H7 (cell line): ENCODE results near the gene SLC12A7. TPM values are rescaled to one million over a fixed set of nuclear protein-coding genes. Genes with fewer than 3 reads are reported as not detected.

Source experiments
- DNase-seq: peaks from one replicate; pipeline ENCODE4 v3.0.0; 2012
- H3K27me3 ChIP-seq: 2 replicates; pipeline ENCODE4 v1.6.0; 2011; ENCODE audit warnings: mild to moderate bottlenecking, low read length; ENCODE audit not compliant: control insufficient read depth, insufficient read depth
- H3K36me3 ChIP-seq: replicated peaks from 2 replicates; pipeline ENCODE4 v1.5.1; 2011; ENCODE audit warnings: low read length; ENCODE audit not compliant: control insufficient read depth, insufficient read depth
- H3K4me3 ChIP-seq: 2 replicates; pipeline ENCODE4 v1.5.1; 2011; ENCODE audit warnings: low read depth, mild to moderate bottlenecking, control low read depth, low read length, moderate library complexity; ENCODE audit not compliant: insufficient read depth
- total RNA-seq: library from RNA; depleted of rRNA; stranded (reverse); fragments of >200 nt; shearing (Covaris generic); gene quantifications from 2 replicates; pipeline ENCODE4 v1.2.3, GENCODE V29; 2014

The SLC12A7 gene
- total RNA-seq, 1 experiment from 2014 or later = 19.8 TPM

DNA sequence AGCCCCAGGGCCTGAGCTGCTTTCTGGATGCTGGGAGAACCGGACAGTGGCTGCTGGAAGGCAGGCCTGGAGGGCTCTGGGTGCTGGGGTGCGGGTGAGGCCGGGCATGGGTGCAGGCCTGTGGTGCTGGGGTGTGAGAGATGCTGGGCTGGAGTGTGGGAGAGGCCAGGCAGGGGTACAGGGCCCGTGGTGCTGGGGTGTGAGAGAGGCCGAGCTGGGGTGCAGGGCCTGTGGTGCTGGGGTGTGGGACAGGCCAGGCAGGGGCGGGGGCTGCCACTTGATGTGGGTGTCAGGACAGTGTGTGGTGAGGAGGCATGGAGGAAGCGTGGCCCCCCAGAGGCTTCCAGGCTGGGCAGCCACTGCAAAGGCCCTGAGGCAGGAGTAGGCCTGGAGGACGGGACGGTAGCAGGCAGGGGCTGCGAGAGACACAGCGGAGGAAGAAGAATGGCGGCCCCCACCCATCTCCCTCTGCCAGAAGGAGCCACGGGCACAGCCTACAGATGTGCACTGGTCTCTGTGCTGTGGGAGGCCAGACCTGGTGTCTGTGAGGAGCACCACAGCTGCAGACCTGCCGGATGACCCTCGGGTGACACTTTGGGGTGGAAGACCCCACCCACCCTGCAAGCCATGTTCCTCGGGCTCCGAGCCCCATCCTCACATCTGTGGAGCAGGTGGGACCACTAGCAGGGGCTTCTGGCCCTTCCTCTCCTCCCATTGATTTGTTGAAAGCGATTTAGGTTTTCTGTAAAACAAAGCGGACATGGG, 94.0 kb downstream of the SLC12A7 start:
- H3K4me3 ChIP-seq = no peak overlapping the region
- H3K27me3 ChIP-seq = no peaks in the 10 kb centered on the region
- no peak for DNase-seq
- H3K36me3 ChIP-seq = no peaks in the 10 kb centered on the region

DNA sequence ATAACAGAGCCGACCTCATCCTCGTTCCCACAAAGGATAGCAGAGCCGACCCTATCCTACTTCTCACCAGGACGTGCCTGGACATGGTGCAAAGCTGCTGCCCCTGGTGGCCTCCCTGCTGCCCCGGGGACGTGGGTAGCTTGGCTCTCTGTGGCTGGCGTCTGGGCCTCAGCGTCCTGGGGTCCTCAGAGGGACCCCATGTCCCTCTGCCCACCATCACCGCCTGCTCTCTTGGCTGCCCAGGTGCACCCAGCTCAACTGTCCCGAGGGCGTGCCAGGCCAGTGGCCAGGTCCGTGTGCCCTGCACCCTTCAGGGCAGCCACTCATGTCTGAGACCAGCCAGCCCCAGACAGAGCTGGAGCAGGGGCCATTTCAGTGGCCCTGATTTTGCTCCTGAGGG, 94.8 kb downstream of the SLC12A7 start:
- H3K4me3 ChIP-seq = no peak overlapping the region
- no peak for DNase-seq
- no peaks in the 10 kb centered on the region for H3K27me3 ChIP-seq
- no peaks in the 10 kb centered on the region for H3K36me3 ChIP-seq

DNA sequence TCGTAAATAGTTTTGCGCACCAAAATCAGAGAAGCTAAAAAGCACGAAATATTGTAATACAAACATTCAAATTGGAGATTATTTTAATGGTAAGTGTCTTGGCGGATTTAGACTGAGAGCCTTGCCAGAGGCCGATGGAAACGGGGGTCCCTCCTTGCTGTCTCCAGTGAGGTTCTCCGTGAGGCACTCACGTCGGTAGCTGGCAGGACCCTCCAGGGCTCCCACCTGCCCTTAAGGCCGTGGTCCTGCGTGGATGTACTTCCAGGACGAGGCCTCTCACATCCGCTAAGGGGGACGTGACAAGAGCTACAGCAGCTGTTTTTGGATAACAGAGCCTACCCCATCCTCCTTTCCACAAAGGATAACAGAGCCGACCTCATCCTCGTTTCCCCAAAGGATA, 95.4 kb downstream of the SLC12A7 start:
- no peak overlapping the region for H3K4me3 ChIP-seq
- no peaks in the 10 kb centered on the region for H3K36me3 ChIP-seq
- DNase-seq = no peak
- H3K27me3 ChIP-seq = no peaks in the 10 kb centered on the region

DNA sequence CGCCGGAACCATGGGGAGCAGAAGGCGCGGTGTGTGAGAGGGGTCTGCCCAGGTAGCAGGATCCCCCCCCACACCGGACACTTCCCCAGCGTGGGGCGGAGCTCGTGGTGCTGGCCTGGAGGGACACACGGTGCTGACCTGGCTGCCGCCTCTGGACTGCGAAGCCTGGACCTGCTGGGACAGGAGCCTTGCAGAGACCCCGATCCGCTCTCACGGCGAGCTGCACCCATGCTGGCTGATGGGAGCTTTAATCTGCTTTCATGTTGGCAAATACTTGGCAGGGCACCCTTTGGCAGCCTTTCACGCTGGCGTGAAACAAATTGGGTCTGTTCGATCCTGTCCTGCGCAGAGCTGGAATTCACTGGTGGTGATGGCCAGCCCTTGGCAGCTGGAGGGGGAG, 95.8 kb downstream of the SLC12A7 start:
- no peak for DNase-seq
- no peaks in the 10 kb centered on the region for H3K27me3 ChIP-seq
- H3K36me3 ChIP-seq = no peaks in the 10 kb centered on the region
- H3K4me3 ChIP-seq = no peak overlapping the region

DNA sequence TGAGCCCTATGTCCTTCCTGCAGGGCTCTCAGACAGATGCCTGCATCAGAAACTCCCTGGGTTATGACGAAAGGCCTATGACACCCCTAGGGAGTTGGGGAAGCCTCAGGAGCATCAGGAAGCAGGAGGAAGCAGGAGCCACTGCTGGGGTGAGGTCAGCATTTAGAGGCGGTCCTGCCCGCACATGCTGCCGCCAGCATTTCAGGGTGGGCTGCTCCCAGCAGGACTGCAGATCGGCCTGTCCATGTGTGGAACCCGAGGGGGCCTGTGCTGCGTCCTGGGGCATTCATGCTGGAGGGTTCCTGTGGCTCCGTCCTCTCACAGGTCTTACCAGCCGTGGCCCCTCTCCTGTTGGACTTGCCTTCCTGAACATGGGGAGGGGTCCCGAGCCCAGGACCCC, 96.4 kb downstream of the SLC12A7 start:
- Histone ChIP-seq H3K4me3 (no peak overlapping the region), H3K36me3 (no peaks in the 10 kb centered on the region), H3K27me3 (no peaks in the 10 kb centered on the region; the same call in 1 of the 2 replicates)
- no peak for DNase-seq

DNA sequence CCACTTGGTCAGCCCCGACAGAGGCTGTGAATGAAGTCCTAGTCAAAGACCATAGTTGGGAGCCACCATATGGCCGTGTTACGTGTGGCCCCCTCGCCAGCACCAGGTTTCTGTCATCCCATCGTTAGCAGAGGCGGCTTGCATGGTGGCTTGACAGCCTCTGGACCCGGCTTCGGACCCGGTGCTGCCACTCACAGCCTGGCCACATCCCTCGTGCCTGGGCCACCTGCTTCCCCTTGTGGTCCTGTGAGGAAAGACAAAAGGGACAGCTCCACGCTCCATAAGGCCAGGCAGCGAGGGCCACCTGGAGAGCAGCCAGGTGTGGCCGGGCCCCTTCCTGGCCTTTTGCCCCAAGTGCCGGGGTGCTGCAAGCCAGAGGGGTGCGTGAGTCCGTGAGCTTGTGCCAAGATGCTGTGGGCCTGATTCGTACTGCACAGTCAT, 97.1 kb downstream of the SLC12A7 start:
- Histone ChIP-seq H3K27me3 (peaks cover 7% of the 10 kb centered on the region), H3K4me3 (no peak overlapping the region), H3K36me3 (no peaks in the 10 kb centered on the region)
- peak; percentile 73 for DNase-seq

DNA sequence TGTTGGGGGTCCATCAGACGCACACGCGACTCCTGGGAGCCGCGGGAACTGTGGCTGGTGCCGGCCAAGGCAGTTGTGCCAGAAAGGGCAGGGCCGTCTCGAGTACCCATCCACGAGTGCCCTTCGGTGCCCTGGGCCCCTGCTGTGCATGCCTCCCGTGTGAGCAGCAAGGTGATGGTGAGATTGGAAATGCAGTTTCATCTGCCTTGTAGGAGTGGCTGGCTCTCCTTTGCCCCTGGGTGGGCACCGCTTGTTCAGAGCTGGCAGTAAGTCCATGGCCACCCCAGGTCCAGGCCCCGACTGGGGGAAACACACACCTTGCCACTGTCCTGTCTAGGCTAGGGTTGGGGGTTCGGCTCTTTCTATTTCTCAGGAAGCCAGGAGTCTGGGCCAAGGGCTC, 97.5 kb downstream of the SLC12A7 start:
- DNase-seq = no peak
- Histone ChIP-seq H3K27me3 (peaks cover 12% of the 10 kb centered on the region), H3K4me3 (no peak overlapping the region), H3K36me3 (no peaks in the 10 kb centered on the region)

DNA sequence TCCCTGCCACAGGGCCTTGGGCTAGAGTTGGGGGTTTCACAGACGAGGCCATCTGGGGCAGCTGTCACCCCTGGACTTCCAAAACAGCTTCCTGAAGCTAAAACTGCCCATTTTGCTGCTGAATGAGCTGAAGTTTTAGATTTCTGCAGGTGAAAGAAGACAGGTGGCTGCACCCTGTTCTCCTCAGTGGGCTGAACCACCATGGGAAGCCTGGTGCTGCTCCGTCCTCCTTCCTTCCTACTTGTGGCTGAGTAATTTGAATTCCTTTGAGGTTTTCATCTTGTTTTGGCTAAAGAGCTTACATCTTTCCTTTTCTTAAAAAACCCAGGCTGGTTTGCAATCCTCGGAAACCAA, 97.9 kb downstream of the SLC12A7 start:
- DNase-seq = no peak
- Histone ChIP-seq H3K27me3 (peaks cover 15% of the 10 kb centered on the region), H3K4me3 (no peak overlapping the region), H3K36me3 (no peaks in the 10 kb centered on the region)

DNA sequence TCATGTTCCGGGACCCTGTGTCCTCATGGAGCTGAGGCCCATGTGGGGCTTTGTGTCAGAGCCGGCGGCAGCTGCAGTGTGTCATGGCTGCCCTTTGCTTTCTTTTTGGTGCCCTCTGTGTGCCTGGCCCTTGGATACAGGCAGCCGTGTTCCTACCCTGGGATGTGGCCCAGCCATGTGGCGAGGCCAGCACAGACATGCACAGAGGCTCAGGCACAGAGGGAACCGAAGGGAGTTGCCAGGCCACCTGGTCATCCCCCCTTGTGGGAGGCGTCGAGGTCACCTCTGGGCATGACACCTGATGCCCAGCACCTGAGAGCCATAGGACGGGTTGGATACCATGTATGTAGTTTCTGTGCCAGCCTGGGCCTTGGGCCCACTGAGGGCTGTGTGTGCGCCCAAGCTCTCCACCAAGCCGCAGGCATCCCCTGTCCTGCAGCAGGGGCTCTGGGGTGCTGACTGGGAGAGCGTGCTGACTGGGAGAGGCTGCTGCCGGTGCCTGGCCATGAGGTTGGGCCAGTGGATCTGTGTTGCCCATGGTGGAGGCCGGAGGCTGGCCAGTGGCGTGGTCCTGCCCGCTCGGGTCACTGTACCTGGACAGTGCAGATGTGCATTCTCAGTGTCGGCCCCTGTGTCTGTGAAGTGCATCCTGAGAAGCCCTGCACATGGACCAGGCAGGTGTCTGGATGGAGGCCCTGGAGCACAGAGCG, 98.5 kb downstream of the SLC12A7 start:
- Histone ChIP-seq H3K36me3 (no peaks in the 10 kb centered on the region), H3K4me3 (no peak overlapping the region), H3K27me3 (peaks cover 18% of the 10 kb centered on the region)
- no peak for DNase-seq

DNA sequence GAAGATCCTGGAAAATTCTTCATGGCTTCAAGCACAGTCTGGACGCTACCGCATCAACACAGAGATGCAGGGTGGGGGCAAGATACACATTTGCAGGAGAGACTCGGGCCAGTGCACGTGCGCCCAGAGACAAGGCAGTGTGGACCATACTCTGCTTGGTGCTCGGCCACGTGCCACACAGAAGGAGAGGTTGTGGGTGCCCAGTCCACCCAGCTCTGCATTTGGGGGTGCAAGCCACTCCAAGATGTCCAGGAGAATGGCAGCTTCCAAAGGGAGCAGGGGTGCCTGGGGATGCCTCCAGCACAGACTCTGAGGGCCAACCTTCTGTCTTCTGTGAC, 99.0 kb downstream of the SLC12A7 start:
- no peak for DNase-seq
- H3K27me3 ChIP-seq = peaks cover 21% of the 10 kb centered on the region
- H3K4me3 ChIP-seq = no peak overlapping the region

DNA sequence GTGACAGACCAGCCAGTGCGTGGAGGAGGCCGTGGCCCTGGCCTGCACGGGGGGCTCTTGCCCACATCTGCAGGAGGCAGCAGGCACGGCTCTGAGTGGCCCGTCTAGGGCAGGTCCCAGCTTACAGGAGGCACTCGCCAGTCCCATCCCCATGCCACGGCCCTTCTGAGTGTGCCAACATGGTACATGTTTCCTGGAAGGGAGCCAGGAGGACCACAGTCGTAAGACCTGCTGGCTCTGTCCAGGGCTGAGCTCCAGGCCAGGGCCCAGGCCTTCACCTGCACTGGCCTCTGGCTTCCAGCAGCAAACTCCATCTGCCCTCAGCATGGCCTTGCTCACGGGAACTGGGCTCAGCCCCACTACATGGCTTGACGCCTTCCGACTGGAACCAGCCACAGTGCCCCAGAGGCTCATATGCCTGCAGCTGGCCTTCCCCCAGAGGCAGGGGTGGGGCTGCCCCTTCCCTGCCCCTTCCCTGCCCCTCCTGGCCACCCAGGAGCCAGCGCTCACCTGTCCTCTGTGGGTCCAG, 99.5 kb downstream of the SLC12A7 start:
- H3K36me3 ChIP-seq = no peaks in the 10 kb centered on the region
- no peak overlapping the region for H3K4me3 ChIP-seq
- DNase-seq = no peak
- H3K27me3 ChIP-seq = peaks cover 21% of the 10 kb centered on the region

More for the DNA sequence above, 99.0 kb downstream of the SLC12A7 start:
- no peaks in the 10 kb centered on the region for H3K36me3 ChIP-seq

DNA sequence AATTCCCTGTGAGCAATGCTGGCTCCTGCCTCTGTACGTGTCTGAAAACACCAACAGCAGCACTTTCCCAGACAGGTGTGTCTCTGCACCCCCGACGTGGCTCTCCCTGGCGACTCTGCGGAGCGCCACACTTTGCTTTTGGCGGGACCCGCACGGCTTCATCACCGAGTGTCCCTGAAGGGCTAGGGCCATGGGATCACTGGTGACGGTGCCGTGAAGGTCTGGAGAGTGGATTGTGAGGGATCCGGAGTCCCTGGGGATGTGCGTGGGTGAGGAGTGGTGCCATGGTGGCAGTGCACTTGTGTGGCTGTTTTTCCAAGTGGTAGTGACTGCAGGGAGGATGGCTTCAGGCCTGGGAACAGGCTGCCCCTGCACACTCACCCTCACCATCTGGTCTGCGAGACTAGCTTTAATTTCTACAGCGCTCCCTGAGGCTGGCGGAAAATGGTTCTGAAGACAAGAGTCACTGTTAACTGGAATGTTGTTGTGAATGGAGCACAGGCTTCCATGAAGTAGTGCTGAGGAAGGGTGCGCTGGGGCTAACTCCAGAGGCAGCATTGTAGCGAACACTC, 100.0 kb downstream of the SLC12A7 start:
- Histone ChIP-seq H3K36me3 (no peaks in the 10 kb centered on the region), H3K27me3 (peaks cover 26% of the 10 kb centered on the region), H3K4me3 (no peak overlapping the region)
- no peak for DNase-seq

DNA sequence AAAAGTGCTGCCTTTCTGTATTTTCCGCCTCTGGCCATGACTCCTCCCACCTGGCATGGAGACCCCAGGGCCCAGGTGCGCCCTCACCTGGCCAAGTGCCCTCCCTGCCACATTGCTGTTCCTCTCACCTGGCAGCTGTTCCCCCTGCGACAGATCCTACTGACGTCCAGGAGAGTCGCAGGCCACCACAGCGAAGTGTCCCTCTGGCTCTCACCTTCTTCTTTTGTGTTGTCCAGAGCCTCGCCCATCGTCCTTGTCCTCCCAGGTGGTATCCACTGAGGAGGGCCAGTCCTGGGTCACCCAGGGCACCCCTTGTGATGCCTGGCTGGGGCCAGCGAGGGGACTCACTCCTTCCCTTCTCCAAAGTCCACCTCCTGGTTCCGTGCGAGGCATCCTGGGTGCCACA, 100.6 kb downstream of the SLC12A7 start:
- Histone ChIP-seq H3K27me3 (peaks cover 30% of the 10 kb centered on the region), H3K36me3 (no peaks in the 10 kb centered on the region), H3K4me3 (no peak overlapping the region)
- DNase-seq = peak; percentile 99

DNA sequence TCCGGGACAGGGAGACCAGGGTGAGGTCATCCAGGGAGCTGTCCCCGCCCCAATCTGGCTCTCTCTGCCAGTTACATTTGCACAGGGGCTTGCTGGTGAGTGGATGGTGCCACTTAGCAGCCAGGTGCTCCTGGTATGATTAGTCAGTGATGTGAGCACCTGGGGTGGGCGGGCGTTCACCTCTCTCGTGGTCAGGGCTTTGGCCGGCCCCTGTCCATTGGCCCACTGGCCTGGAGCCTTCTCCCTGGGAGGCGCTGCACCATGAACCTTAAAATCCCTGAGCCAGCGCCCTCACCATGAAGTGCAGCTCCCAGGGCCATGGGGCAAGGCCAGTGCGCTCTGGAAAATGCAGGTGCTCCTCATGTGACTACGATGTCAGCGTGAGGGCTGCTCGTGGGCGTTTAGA, 101.2 kb downstream of the SLC12A7 start:
- Histone ChIP-seq H3K27me3 (peaks cover 36% of the 10 kb centered on the region), H3K36me3 (no peaks in the 10 kb centered on the region), H3K4me3 (no peak overlapping the region)
- peak; percentile 82 for DNase-seq

DNA sequence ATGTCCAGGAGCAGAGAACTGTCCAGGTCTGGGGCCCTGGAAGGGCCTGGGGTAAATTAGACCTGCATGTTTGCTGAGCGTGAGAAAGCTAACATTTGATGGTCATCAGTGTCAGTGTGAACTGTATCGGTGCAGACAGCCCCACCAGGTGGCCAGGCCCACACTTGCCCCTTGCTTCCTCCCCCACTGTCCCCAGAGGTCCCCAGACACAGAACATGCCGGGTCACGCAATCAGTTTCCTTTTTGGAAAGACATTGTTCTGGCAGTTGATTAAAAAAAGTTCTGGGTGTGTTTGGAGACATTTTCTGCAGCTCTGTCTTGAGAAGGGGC, 101.7 kb downstream of the SLC12A7 start:
- Histone ChIP-seq H3K27me3 (peaks cover 41% of the 10 kb centered on the region), H3K4me3 (no peak overlapping the region), H3K36me3 (no peaks in the 10 kb centered on the region)
- DNase-seq = peak; percentile 67
